SK-N-MC (cell line): ENCODE results near the gene TAF4.

Experiments
- EZH2 ChIP-seq: fragments of 200-600 bp; sonication (generic); IDR thresholded peaks from one replicate; pipeline ENCODE4 v1.6.1; 2017; ENCODE audit warnings: antibody characterized with exemption
- POLR2AphosphoS5 ChIP-seq: IDR thresholded peaks from 2 replicates; pipeline ENCODE4 v1.6.1; 2012; ENCODE audit warnings: mild to moderate bottlenecking, low read depth, low read length, borderline replicate concordance

- TF ChIP-seq POLR2AphosphoS5 (no peak), EZH2 (no peak)
Measured at GRCh38 chr20:61949363-61949713, 116.3 kb downstream of the TAF4 start.
